IMR-90 (cell line): ENCODE results near the gene LETM1. TPM values are rescaled to one million over a fixed set of nuclear protein-coding genes. Genes with fewer than 3 reads are reported as not detected.

ENCODE experiments used
- ATAC-seq: fragments of 200-7000 bp; cut with Tn5 transposase; 2 replicates; pipeline ENCODE4 v1.9.1; 2020; ENCODE audit warnings: low read depth, mild to moderate bottlenecking, moderate library complexity
- BruUV-seq: library from RNA; stranded (reverse); fragments of 400-500 nt; replicated peaks from 2 replicates; lab custom pipeline; 2021; lab: Mats Ljungman, UMichigan
- CTCF ChIA-PET: fragments of 300-600 bp; formaldehyde crosslinking; extraction: SDS; loops from one replicate; lab custom pipeline; 2021; ENCODE audit warnings: antibody characterized with exemption; lab: Yijun Ruan, JAX
- POLR2A ChIA-PET: fragments of 300-600 bp; sonication (Branson Sonifier 250); formaldehyde crosslinking; loops from one replicate; lab custom pipeline; 2022; ENCODE audit warnings: antibody characterized with exemption; ENCODE audit not compliant: unreplicated experiment; lab: Charles Lee
- DNase-seq: peaks from one replicate; pipeline ENCODE4 v3.0.0; 2013
- H2AFZ ChIP-seq: replicated peaks from 2 replicates; pipeline ENCODE3; 2013; ENCODE audit warnings: low read length, mild to moderate bottlenecking; ENCODE audit not compliant: poor library complexity
- H2AK5ac ChIP-seq: 2 replicates; pipeline ENCODE4 v1.6.1; 2013; ENCODE audit warnings: low read depth, low read length, inconsistent platforms
- H2AK9ac ChIP-seq: replicated peaks from 2 replicates; pipeline ENCODE3; 2013; ENCODE audit warnings: mild to moderate bottlenecking, low read depth, low read length, moderate library complexity; ENCODE audit not compliant: poor library complexity
- H2BK120ac ChIP-seq: 2 replicates; pipeline ENCODE4 v1.6.1; 2013; ENCODE audit warnings: low read depth, low read length, inconsistent platforms
- H2BK15ac ChIP-seq: 3 replicates; pipeline ENCODE4 v1.6.1; 2013; ENCODE audit warnings: low read depth, low read length, inconsistent platforms
- H2BK20ac ChIP-seq: 2 replicates; pipeline ENCODE4 v1.6.1; 2013; ENCODE audit warnings: low read depth, mild to moderate bottlenecking, inconsistent platforms, low read length, moderate library complexity
- H2BK5ac ChIP-seq: 2 replicates; pipeline ENCODE4 v1.6.1; 2013; ENCODE audit warnings: mild to moderate bottlenecking, low read depth, low read length, inconsistent platforms; ENCODE audit not compliant: poor library complexity, severe bottlenecking
- H3K14ac ChIP-seq: replicated peaks from 2 replicates; pipeline ENCODE4 v1.6.1; 2013; ENCODE audit warnings: low read depth, low read length, inconsistent platforms
- H3K18ac ChIP-seq: 2 replicates; pipeline ENCODE4 v1.6.1; 2013; ENCODE audit warnings: low read depth, low read length, control low read depth
- H3K23ac ChIP-seq: 2 replicates; pipeline ENCODE4 v1.6.1; 2013; ENCODE audit warnings: low read depth, low read length, inconsistent platforms
- H3K27ac ChIP-seq: 2 replicates; pipeline ENCODE4 v1.5.1; 2013; ENCODE audit warnings: mild to moderate bottlenecking, control low read depth, low read length; ENCODE audit not compliant: insufficient read depth
- H3K27me3 ChIP-seq: 2 replicates; pipeline ENCODE4 v1.6.1; 2013; ENCODE audit warnings: low read length; ENCODE audit not compliant: control insufficient read depth, insufficient read depth
- H3K36me3 ChIP-seq: 2 replicates; pipeline ENCODE4 v1.6.1; 2013; ENCODE audit warnings: low read length, mixed read lengths; ENCODE audit not compliant: control insufficient read depth, insufficient read depth
- H3K4ac ChIP-seq: 2 replicates; pipeline ENCODE4 v1.6.1; 2013; ENCODE audit warnings: low read depth, low read length, inconsistent platforms
- H3K4me1 ChIP-seq: 2 replicates; pipeline ENCODE4 v1.6.1; 2013; ENCODE audit warnings: low read length, mixed read lengths; ENCODE audit not compliant: control insufficient read depth, insufficient read depth
- H3K4me2 ChIP-seq: 2 replicates; pipeline ENCODE4 v1.6.1; 2013; ENCODE audit warnings: low read depth, mild to moderate bottlenecking, control low read depth, low read length, moderate library complexity
- H3K4me3 ChIP-seq: 2 replicates; pipeline ENCODE4 v1.5.1; 2013; ENCODE audit warnings: low read depth, mild to moderate bottlenecking, control low read depth, low read length, moderate library complexity; ENCODE audit not compliant: insufficient read depth
- H3K56ac ChIP-seq: 2 replicates; pipeline ENCODE4 v1.6.1; 2013; ENCODE audit warnings: low read length, inconsistent platforms; ENCODE audit not compliant: insufficient read depth; ENCODE audit errors: extremely low read depth
- H3K79me1 ChIP-seq, 2 experiments: 2 replicates each; pipeline ENCODE4 v1.6.1; 2013; ENCODE audit warnings: low read length in 2 of 2, inconsistent platforms in 1 of 2, low read depth in 1 of 2
- H3K9ac ChIP-seq: 2 replicates; pipeline ENCODE4 v1.6.1; 2013; ENCODE audit warnings: low read depth, low read length, control low read depth
- H3K9me1 ChIP-seq: 2 replicates; pipeline ENCODE4 v1.6.1; 2013; ENCODE audit warnings: low read length, inconsistent platforms; ENCODE audit not compliant: insufficient read depth
- H3K9me3 ChIP-seq: 2 replicates; pipeline ENCODE4 v1.6.1; 2013; ENCODE audit warnings: low read length; ENCODE audit not compliant: control insufficient read depth, insufficient read depth
- H4K20me1 ChIP-seq: 2 replicates; pipeline ENCODE4 v1.6.1; 2013; ENCODE audit warnings: low read length, inconsistent platforms; ENCODE audit not compliant: insufficient read depth
- H4K5ac ChIP-seq: 2 replicates; pipeline ENCODE4 v1.6.1; 2013; ENCODE audit warnings: mild to moderate bottlenecking, low read depth, low read length, control low read depth
- H4K8ac ChIP-seq, 2 experiments: 2 replicates each; pipeline ENCODE4 v1.6.1; 2013; ENCODE audit warnings: low read depth in 2 of 2, low read length in 2 of 2, control low read depth in 1 of 2, inconsistent platforms in 1 of 2
- H4K91ac ChIP-seq: 2 replicates; pipeline ENCODE4 v1.6.1; 2013; ENCODE audit warnings: low read depth, low read length, inconsistent platforms; ENCODE audit not compliant: insufficient read depth
- BHLHE40 ChIP-seq: fragments of 150-350 bp; IDR thresholded peaks from 2 replicates; pipeline ENCODE4 v1.6.1; 2016; ENCODE audit warnings: mild to moderate bottlenecking, low read depth, low read length
- CEBPB ChIP-seq: IDR thresholded peaks from 2 replicates; pipeline ENCODE4 v1.6.1; 2012; ENCODE audit warnings: low read depth, low read length, improper control_type of control experiment
- CHD1 ChIP-seq: IDR thresholded peaks from 2 replicates; pipeline ENCODE4 v1.6.1; 2012; ENCODE audit warnings: low read depth, low read length, improper control_type of control experiment
- FOS ChIP-seq: fragments of 150-350 bp; IDR thresholded peaks from 2 replicates; pipeline ENCODE4 v1.6.1; 2016; ENCODE audit warnings: low read depth, low read length
- MAFK ChIP-seq: IDR thresholded peaks from 2 replicates; pipeline ENCODE4 v1.6.1; 2012; ENCODE audit warnings: low read depth, low read length, improper control_type of control experiment
- MAZ ChIP-seq: IDR thresholded peaks from 2 replicates; pipeline ENCODE4 v1.6.1; 2012; ENCODE audit warnings: low read depth, mild to moderate bottlenecking, low read length, improper control_type of control experiment, moderate library complexity, borderline replicate concordance
- MXI1 ChIP-seq: IDR thresholded peaks from 2 replicates; pipeline ENCODE4 v1.6.1; 2012; ENCODE audit warnings: low read depth, mild to moderate bottlenecking, low read length, moderate library complexity, borderline replicate concordance
- NFE2L2 ChIP-seq: fragments of 150-350 bp; IDR thresholded peaks from 2 replicates; pipeline ENCODE4 v1.6.1; 2016; ENCODE audit warnings: low read depth, mild to moderate bottlenecking, low read length
- POLR2A ChIP-seq: IDR thresholded peaks from 2 replicates; pipeline ENCODE4 v1.6.1; 2012; ENCODE audit warnings: mild to moderate bottlenecking, low read depth, low read length
- RCOR1 ChIP-seq: IDR thresholded peaks from 2 replicates; pipeline ENCODE4 v1.6.1; 2012; ENCODE audit warnings: mild to moderate bottlenecking, low read length, improper control_type of control experiment; ENCODE audit not compliant: insufficient replicate concordance
- RFX5 ChIP-seq: IDR thresholded peaks from 2 replicates; pipeline ENCODE4 v1.8.0; 2012; ENCODE audit warnings: low read depth, mild to moderate bottlenecking, low read length, moderate library complexity
- SMC3 ChIP-seq: fragments of 150-350 bp; IDR thresholded peaks from 2 replicates; pipeline ENCODE4 v1.6.1; 2016; ENCODE audit warnings: low read depth, mild to moderate bottlenecking, antibody characterized with exemption, low read length, moderate library complexity
- WGBS, 2 experiments: methylation state at CpG; one replicate each; pipeline versions ENCODE4 v1.1.5 to v1.1.7; 2013; ENCODE audit warnings: missing lambda C conversion rate in 2 of 2; ENCODE audit not compliant: insufficient read length in 1 of 2; ENCODE audit errors: extremely low coverage in 2 of 2; 5-methylcytosine and 5-hydroxymethylcytosine counted together
- dilution Hi-C: fragments of 300-500 bp; cut with HindIII; formaldehyde crosslinking; loops from one replicate; pipeline ENCODE4 v1.14.3; 2018; ENCODE audit warnings: low sequenced_read_pairs; ENCODE audit not compliant: unreplicated experiment
- in situ Hi-C: fragments of 300-500 bp; cut with MboI; formaldehyde crosslinking; loops from 3 replicates; pipeline ENCODE4 v1.14.3; 2019; ENCODE audit warnings: low sequenced_read_pairs, inconsistent platforms, mixed read lengths
- intact Hi-C: fragments of 100-400 bp; cut with micrococcal nuclease; formaldehyde crosslinking; loops from 2 replicates; pipeline ENCODE4 v1.10.0; 2022
- polyA plus RNA-seq, 3 experiments: library from polyadenylated mRNA; depleted of rRNA; stranded (reverse); fragments of >200 nt; gene quantifications; 2 replicates each; pipeline ENCODE4 v1.2.3, GENCODE V29; 2012; ENCODE audit warnings: low replicate concordance in 1 of 3
- total RNA-seq: library from RNA; depleted of rRNA; stranded (reverse); fragments of >200 nt; gene quantifications from 2 replicates; pipeline ENCODE4 v1.2.3, GENCODE V29; 2012
- TF ChIP-seq, protein P1 (sequence below): fragments of 150-350 bp; IDR thresholded peaks from 2 replicates; pipeline ENCODE4 v1.6.1; 2016; ENCODE audit warnings: low read depth, mild to moderate bottlenecking, low read length, moderate library complexity, borderline replicate concordance
- TF ChIP-seq, protein P2 (sequence below): fragments of 150-350 bp; IDR thresholded peaks from 2 replicates; pipeline ENCODE4 v1.6.1; 2017; ENCODE audit warnings: mild to moderate bottlenecking, antibody characterized with exemption, low read length, low read depth
- TF ChIP-seq, protein P3 (sequence below): conservative IDR thresholded peaks from 2 replicates; pipeline ENCODE4 v1.5.1; 2012; ENCODE audit warnings: mild to moderate bottlenecking, low read depth, low read length, improper control_type of control experiment

The LETM1 gene
- total and polyA plus RNA-seq, 2 of the 4 experiments (the other 2 are of a cell fraction), result 25.0 to 49.3 TPM

DNA sequence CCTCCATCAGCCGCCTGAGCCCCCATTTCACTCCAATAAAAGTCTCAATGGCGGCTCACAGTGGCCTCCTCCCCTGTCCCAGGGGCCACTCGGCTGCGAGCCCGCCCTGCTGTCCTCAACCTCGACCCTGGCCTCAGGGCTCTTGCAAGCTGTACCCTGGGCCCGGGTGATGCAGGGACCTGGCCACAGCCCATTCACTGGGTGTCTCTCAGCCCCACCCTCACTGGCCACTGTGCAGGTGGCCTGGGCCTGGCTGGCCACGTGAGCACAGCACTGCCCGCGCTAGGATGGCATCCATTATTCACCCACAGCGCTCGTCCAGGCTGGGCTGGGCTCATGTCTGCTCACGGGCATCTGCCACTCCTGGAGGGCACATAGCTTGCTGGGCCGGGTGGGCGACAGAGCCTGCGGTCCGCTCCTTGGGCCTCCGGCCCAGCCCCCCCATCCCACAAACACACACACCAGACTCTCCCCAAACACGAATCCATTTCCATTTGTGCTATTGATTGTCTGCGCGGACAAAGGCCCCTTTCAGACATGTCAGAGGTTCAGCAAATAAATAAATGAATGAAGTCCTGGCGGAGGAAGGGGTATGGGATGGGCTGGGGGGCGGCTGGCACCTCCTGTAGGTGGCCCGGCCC, 79.3 kb downstream of the LETM1 start:
- no TSS peak for BruUV-seq
- no peak overlapping the region for H4K5ac ChIP-seq
- H2BK5ac ChIP-seq, result no peak overlapping the region
- H3K27me3 ChIP-seq, result peaks cover 2% of the 10 kb centered on the region; the same call in 1 of the 2 replicates
- POLR2A ChIA-PET, result no interaction called here
- H3K79me1 ChIP-seq, result no peaks in the 10 kb centered on the region
- dilution Hi-C loops (no loop called here), intact Hi-C loops (no loop called here), in situ Hi-C loops (no loop called here)
- H4K8ac ChIP-seq, result no peak overlapping the region
- DNase-seq (no peak), ATAC-seq (no peak)
- H2BK20ac ChIP-seq, result no peak overlapping the region
- H3K27ac ChIP-seq, result no peak overlapping the region
- H3K14ac ChIP-seq, result no peak overlapping the region
- H3K9me1 ChIP-seq, result no peaks in the 10 kb centered on the region
- CTCF ChIA-PET, result no interaction called here
- peaks cover 6% of the 10 kb centered on the region; the same call in 1 of the 2 replicates for H3K4me1 ChIP-seq
- H2BK15ac ChIP-seq, result no peak overlapping the region
- no peak overlapping the region for H2BK120ac ChIP-seq
- H2AK5ac ChIP-seq, result no peak overlapping the region
- no peaks in the 10 kb centered on the region for H4K20me1 ChIP-seq
- no peak overlapping the region for H3K56ac ChIP-seq
- no peak overlapping the region for H2AFZ ChIP-seq
- WGBS, 2 experiments, result 91% methylated on average over 10 of the region's 24 CpGs; no CpG with 5 or more reads in 1 of the 2 experiments
- TF ChIP-seq POLR2A (no peak), BHLHE40 (no peak), MAFK (no peak), FOS (no peak), SMC3 (no peak), NFE2L2 (no peak), RFX5 (no peak), CEBPB (no peak), MAZ (no peak), RCOR1 (no peak), MXI1 (no peak), CHD1 (no peak)
- TF ChIP-seq, protein P1, sequence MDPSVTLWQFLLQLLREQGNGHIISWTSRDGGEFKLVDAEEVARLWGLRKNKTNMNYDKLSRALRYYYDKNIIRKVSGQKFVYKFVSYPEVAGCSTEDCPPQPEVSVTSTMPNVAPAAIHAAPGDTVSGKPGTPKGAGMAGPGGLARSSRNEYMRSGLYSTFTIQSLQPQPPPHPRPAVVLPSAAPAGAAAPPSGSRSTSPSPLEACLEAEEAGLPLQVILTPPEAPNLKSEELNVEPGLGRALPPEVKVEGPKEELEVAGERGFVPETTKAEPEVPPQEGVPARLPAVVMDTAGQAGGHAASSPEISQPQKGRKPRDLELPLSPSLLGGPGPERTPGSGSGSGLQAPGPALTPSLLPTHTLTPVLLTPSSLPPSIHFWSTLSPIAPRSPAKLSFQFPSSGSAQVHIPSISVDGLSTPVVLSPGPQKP, result no peak
- TF ChIP-seq, protein P2, sequence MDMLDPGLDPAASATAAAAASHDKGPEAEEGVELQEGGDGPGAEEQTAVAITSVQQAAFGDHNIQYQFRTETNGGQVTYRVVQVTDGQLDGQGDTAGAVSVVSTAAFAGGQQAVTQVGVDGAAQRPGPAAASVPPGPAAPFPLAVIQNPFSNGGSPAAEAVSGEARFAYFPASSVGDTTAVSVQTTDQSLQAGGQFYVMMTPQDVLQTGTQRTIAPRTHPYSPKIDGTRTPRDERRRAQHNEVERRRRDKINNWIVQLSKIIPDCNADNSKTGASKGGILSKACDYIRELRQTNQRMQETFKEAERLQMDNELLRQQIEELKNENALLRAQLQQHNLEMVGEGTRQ, result no peak
- TF ChIP-seq, protein P3, sequence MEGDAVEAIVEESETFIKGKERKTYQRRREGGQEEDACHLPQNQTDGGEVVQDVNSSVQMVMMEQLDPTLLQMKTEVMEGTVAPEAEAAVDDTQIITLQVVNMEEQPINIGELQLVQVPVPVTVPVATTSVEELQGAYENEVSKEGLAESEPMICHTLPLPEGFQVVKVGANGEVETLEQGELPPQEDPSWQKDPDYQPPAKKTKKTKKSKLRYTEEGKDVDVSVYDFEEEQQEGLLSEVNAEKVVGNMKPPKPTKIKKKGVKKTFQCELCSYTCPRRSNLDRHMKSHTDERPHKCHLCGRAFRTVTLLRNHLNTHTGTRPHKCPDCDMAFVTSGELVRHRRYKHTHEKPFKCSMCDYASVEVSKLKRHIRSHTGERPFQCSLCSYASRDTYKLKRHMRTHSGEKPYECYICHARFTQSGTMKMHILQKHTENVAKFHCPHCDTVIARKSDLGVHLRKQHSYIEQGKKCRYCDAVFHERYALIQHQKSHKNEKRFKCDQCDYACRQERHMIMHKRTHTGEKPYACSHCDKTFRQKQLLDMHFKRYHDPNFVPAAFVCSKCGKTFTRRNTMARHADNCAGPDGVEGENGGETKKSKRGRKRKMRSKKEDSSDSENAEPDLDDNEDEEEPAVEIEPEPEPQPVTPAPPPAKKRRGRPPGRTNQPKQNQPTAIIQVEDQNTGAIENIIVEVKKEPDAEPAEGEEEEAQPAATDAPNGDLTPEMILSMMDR, result no peak
- H3K9me3 ChIP-seq, result no peaks in the 10 kb centered on the region
- H4K91ac ChIP-seq, result no peak overlapping the region
- no peak overlapping the region for H3K23ac ChIP-seq
- H3K4me3 ChIP-seq, result no peak overlapping the region
- no peak overlapping the region for H3K4me2 ChIP-seq
- no peak overlapping the region for H3K4ac ChIP-seq
- no peak overlapping the region for H3K9ac ChIP-seq
- H3K18ac ChIP-seq, result no peak overlapping the region
- no peak overlapping the region for H2AK9ac ChIP-seq
- H3K36me3 ChIP-seq, result no peaks in the 10 kb centered on the region
